H9 (cell line): ENCODE results near the gene ARPC4. TPM values are rescaled to one million over a fixed set of nuclear protein-coding genes. Genes with fewer than 3 reads are reported as not detected.

Source experiments
- DNase-seq: peaks from one replicate; pipeline ENCODE4 v3.0.0-alpha.2; 2017
- H2AFZ ChIP-seq: one replicate; pipeline ENCODE4 v1.6.1; 2013; ENCODE audit warnings: mild to moderate bottlenecking, low read length, control low read depth, moderate library complexity
- H2AK5ac ChIP-seq: 2 replicates; pipeline ENCODE4 v1.6.1; 2013; ENCODE audit warnings: low read length, control low read depth, mixed read lengths; ENCODE audit not compliant: insufficient read length
- H2BK120ac ChIP-seq: one replicate; pipeline ENCODE4 v1.6.1; 2013; ENCODE audit warnings: low read depth, mild to moderate bottlenecking, low read length, control low read depth, inconsistent platforms; ENCODE audit not compliant: poor library complexity, severe bottlenecking
- H2BK12ac ChIP-seq: 2 replicates; pipeline ENCODE4 v1.6.1; 2013; ENCODE audit warnings: low read length, control low read depth, mixed read lengths, low read depth; ENCODE audit not compliant: insufficient read length
- H2BK15ac ChIP-seq: 2 replicates; pipeline ENCODE4 v1.6.1; 2013; ENCODE audit warnings: low read depth, low read length, control low read depth
- H2BK20ac ChIP-seq: one replicate; pipeline ENCODE4 v1.6.1; 2013; ENCODE audit warnings: low read depth, mild to moderate bottlenecking, low read length, control low read depth, inconsistent platforms; ENCODE audit not compliant: poor library complexity, severe bottlenecking
- H2BK5ac ChIP-seq: 2 replicates; pipeline ENCODE4 v1.6.1; 2013; ENCODE audit warnings: low read length, control low read depth, mixed read lengths; ENCODE audit not compliant: insufficient read length
- H3K14ac ChIP-seq: 2 replicates; pipeline ENCODE4 v1.6.1; 2013; ENCODE audit warnings: low read length, control low read depth; ENCODE audit not compliant: insufficient read depth
- H3K18ac ChIP-seq: 2 replicates; pipeline ENCODE4 v1.6.1; 2013; ENCODE audit warnings: low read depth, mild to moderate bottlenecking, mixed read lengths, low read length, control low read depth; ENCODE audit not compliant: insufficient read length
- H3K23ac ChIP-seq: 2 replicates; pipeline ENCODE4 v1.6.1; 2013; ENCODE audit warnings: low read length, control low read depth, mixed read lengths, low read depth; ENCODE audit not compliant: insufficient read length
- H3K23me2 ChIP-seq: 2 replicates; pipeline ENCODE4 v1.6.1; 2013; ENCODE audit warnings: low read depth, mild to moderate bottlenecking, mixed read lengths, low read length, control low read depth; ENCODE audit not compliant: insufficient read length, poor library complexity, severe bottlenecking
- H3K27ac ChIP-seq: 2 replicates; pipeline ENCODE4 v1.5.1; 2013; ENCODE audit warnings: low read length, control low read depth, mixed read lengths, low read depth; ENCODE audit not compliant: insufficient read length
- H3K27me3 ChIP-seq: 2 replicates; pipeline ENCODE4 v1.6.1; 2013; ENCODE audit warnings: low read length, control low read depth, inconsistent platforms; ENCODE audit not compliant: insufficient read depth
- H3K4ac ChIP-seq: 2 replicates; pipeline ENCODE4 v1.6.1; 2013; ENCODE audit warnings: low read depth, mild to moderate bottlenecking, control low read depth, inconsistent platforms, low read length, moderate library complexity
- H3K4me1 ChIP-seq: 2 replicates; pipeline ENCODE4 v1.6.1; 2013; ENCODE audit warnings: low read length, control low read depth, inconsistent platforms; ENCODE audit not compliant: insufficient read depth
- H3K4me2 ChIP-seq: 2 replicates; pipeline ENCODE4 v1.6.1; 2013; ENCODE audit warnings: low read length, control low read depth, mixed read lengths; ENCODE audit not compliant: insufficient read length, insufficient read depth
- H3K56ac ChIP-seq: 2 replicates; pipeline ENCODE4 v1.6.1; 2013; ENCODE audit warnings: low read depth, mild to moderate bottlenecking, mixed read lengths, low read length, control low read depth; ENCODE audit not compliant: insufficient read length
- H3K79me1 ChIP-seq: 2 replicates; pipeline ENCODE4 v1.6.1; 2013; ENCODE audit warnings: low read depth, mild to moderate bottlenecking, moderate library complexity, low read length, control low read depth, inconsistent platforms; ENCODE audit not compliant: insufficient read depth, poor library complexity, severe bottlenecking
- H3K79me2 ChIP-seq: 2 replicates; pipeline ENCODE4 v1.6.1; 2013; ENCODE audit warnings: low read length, control low read depth, inconsistent platforms; ENCODE audit not compliant: insufficient read depth
- H3K9ac ChIP-seq: 2 replicates; pipeline ENCODE4 v1.6.1; 2013; ENCODE audit warnings: low read length, control low read depth, mixed read lengths; ENCODE audit not compliant: insufficient read length; ENCODE audit errors: extremely low read depth
- H3K9me3 ChIP-seq: one replicate; pipeline ENCODE4 v1.6.1; 2013; ENCODE audit warnings: low read depth, low read length, inconsistent platforms; ENCODE audit not compliant: control insufficient read depth
- H3T11ph ChIP-seq: one replicate; pipeline ENCODE4 v1.6.1; 2013; ENCODE audit warnings: mild to moderate bottlenecking, low read length, control low read depth, inconsistent platforms
- H4K20me1 ChIP-seq: one replicate; pipeline ENCODE4 v1.6.1; 2013; ENCODE audit not compliant: control insufficient read depth, insufficient read length, insufficient read depth
- H4K5ac ChIP-seq: 2 replicates; pipeline ENCODE4 v1.6.1; 2013; ENCODE audit warnings: low read depth, mild to moderate bottlenecking, mixed read lengths, low read length, control low read depth; ENCODE audit not compliant: insufficient read length
- H4K8ac ChIP-seq: replicated peaks from 2 replicates; pipeline ENCODE4 v1.6.1; 2013; ENCODE audit warnings: low read length, control low read depth, mixed read lengths, low read depth; ENCODE audit not compliant: insufficient read length
- H4K91ac ChIP-seq: 2 replicates; pipeline ENCODE4 v1.6.1; 2013; ENCODE audit warnings: low read depth, mild to moderate bottlenecking, moderate library complexity, mixed read lengths, low read length, control low read depth; ENCODE audit not compliant: insufficient read length
- H3K27ac Mint-ChIP-seq, 3 experiments: 2 replicates in 2 of 3; 3 replicates in 1 of 3; pipeline ENCODE4 v1.8.0; 2020 to 2021; ENCODE audit warnings: mixed read lengths in 3 of 3, mild to moderate bottlenecking in 1 of 3, moderate library complexity in 1 of 3
- H3K27me3 Mint-ChIP-seq: 2 replicates; pipeline ENCODE4 v1.8.0; 2021; ENCODE audit warnings: low read depth, mild to moderate bottlenecking, moderate library complexity, mixed read lengths
- H3K36me3 Mint-ChIP-seq, 3 experiments: 2 replicates in 2 of 3; 3 replicates in 1 of 3; pipeline ENCODE4 v1.8.0; 2020 to 2021; ENCODE audit warnings: low read depth in 3 of 3, mixed read lengths in 3 of 3; ENCODE audit not compliant: insufficient read depth in 1 of 3
- H3K4me1 Mint-ChIP-seq, 2 experiments: 2 replicates each; pipeline ENCODE4 v1.8.0; 2020; ENCODE audit warnings: mixed read lengths in 2 of 2
- H3K4me3 Mint-ChIP-seq, 2 experiments: 2 replicates in 1 of 2; 3 replicates in 1 of 2; pipeline ENCODE4 v1.8.0; 2020 to 2021; ENCODE audit warnings: mild to moderate bottlenecking in 2 of 2, mixed read lengths in 2 of 2, moderate library complexity in 1 of 2
- H3K9me3 Mint-ChIP-seq, 2 experiments: 2 replicates in 1 of 2; 3 replicates in 1 of 2; pipeline ENCODE4 v1.8.0; 2020; ENCODE audit warnings: mild to moderate bottlenecking in 2 of 2, mixed read lengths in 2 of 2, moderate library complexity in 1 of 2
- WGBS: extraction: QIAGEN DNeasy Blood & Tissue Kit; methylation state at CpG from one replicate; pipeline ENCODE4 v1.1.7; 2013; ENCODE audit warnings: missing lambda C conversion rate, low lambda C conversion rate, mixed read lengths; ENCODE audit not compliant: insufficient read length; ENCODE audit errors: extremely low coverage; 5-methylcytosine and 5-hydroxymethylcytosine counted together
- total RNA-seq: library from RNA; stranded (reverse); gene quantifications from 2 replicates; pipeline ENCODE4 v1.2.1, GENCODE V29; 2021
- TF ChIP-seq, protein P1 (sequence below): fragments of 200-600 bp; sonication (generic); conservative IDR thresholded peaks from 3 replicates; pipeline ENCODE4 v1.8.0; 2021; ENCODE audit warnings: antibody characterized with exemption, mild to moderate bottlenecking

Gene ARPC4
- total RNA-seq, 1 experiment from 2014 or later = 161 TPM

DNA sequence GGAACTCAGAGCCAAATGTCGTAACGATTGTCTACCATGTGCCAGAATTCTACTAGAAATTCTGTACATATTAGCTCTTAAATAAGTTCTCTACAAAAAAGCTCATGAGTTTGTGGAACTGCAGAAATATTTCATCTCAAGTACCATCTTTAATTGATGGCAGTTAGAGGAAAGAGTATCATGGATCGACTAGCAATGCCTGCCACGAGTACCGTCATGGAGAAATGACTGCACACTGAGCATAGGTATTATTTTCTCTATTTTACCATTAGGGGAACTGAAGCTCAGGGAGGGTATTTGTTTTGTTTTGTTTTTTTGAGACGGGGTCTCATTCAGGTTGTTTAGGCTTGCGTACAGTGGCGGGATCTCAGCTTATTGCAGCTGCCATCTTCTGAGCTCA, 48.1 kb downstream of the ARPC4 start:
- H4K91ac ChIP-seq = no peak overlapping the region
- no peak overlapping the region for H3K4ac ChIP-seq
- H3K4me1 ChIP-seq = no peaks in the 10 kb centered on the region
- H2AFZ ChIP-seq = no peak overlapping the region
- TF ChIP-seq, protein P1, sequence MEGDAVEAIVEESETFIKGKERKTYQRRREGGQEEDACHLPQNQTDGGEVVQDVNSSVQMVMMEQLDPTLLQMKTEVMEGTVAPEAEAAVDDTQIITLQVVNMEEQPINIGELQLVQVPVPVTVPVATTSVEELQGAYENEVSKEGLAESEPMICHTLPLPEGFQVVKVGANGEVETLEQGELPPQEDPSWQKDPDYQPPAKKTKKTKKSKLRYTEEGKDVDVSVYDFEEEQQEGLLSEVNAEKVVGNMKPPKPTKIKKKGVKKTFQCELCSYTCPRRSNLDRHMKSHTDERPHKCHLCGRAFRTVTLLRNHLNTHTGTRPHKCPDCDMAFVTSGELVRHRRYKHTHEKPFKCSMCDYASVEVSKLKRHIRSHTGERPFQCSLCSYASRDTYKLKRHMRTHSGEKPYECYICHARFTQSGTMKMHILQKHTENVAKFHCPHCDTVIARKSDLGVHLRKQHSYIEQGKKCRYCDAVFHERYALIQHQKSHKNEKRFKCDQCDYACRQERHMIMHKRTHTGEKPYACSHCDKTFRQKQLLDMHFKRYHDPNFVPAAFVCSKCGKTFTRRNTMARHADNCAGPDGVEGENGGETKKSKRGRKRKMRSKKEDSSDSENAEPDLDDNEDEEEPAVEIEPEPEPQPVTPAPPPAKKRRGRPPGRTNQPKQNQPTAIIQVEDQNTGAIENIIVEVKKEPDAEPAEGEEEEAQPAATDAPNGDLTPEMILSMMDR = no peak
- no peak overlapping the region for H2BK15ac ChIP-seq
- no peak overlapping the region for H3K18ac ChIP-seq
- Mint-ChIP-seq H3K9me3 (no peaks in the 10 kb centered on the region), H3K4me3 (no peak overlapping the region), H3K27me3 (no peaks in the 10 kb centered on the region), H3K27ac (no peak overlapping the region), H3K36me3 (peaks cover 24 to 45% (median 41%) of the 10 kb centered on the region in 3 experiments; a peak in 6 of 7 replicates), H3K4me1 (peaks cover 3 to 4% of the 10 kb centered on the region in 2 experiments; a peak in 3 of 4 replicates)
- H3K9me3 ChIP-seq = no peaks in the 10 kb centered on the region
- no peak overlapping the region for H3K56ac ChIP-seq
- H3K14ac ChIP-seq = no peak overlapping the region
- peaks cover 5% of the 10 kb centered on the region for H3K23me2 ChIP-seq
- no peak overlapping the region for H2BK20ac ChIP-seq
- no peak overlapping the region for H3K23ac ChIP-seq
- no peak overlapping the region for H3K4me2 ChIP-seq
- no peak overlapping the region for H2AK5ac ChIP-seq
- H2BK120ac ChIP-seq = no peak overlapping the region
- no peaks in the 10 kb centered on the region for H4K20me1 ChIP-seq
- no CpG with 5 or more reads among the region's 8 CpGs for WGBS
- H2BK12ac ChIP-seq = no peak overlapping the region
- H3K27me3 ChIP-seq = no peaks in the 10 kb centered on the region; the same call in 1 of the 2 replicates
- H3K9ac ChIP-seq = no peak overlapping the region
- DNase-seq = no peak
- H3K27ac ChIP-seq = no peak overlapping the region
- no peak overlapping the region for H4K5ac ChIP-seq
- H2BK5ac ChIP-seq = no peak overlapping the region
- H3K79me2 ChIP-seq = no peaks in the 10 kb centered on the region
- H3K79me1 ChIP-seq = no peaks in the 10 kb centered on the region
- no peak overlapping the region for H3T11ph ChIP-seq
- no peak overlapping the region for H4K8ac ChIP-seq
